ENCODE measurements around the gene TOR1B.

DNA sequence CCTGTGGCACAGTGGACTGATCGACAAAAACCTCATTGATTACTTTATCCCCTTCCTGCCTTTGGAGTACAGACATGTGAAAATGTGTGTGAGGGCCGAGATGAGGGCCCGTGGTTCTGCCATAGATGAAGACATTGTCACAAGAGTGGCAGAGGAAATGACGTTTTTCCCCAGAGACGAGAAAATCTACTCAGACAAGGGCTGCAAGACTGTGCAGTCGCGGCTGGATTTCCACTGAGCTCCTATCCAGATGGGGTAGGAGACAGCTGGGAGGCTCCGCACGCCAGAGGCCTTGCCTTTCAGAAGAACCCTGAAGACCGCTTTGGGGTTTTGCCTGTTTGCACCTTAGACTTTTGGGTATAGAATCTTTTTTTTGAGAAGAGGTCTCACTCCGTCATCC is 6.4 kb downstream of the TOR1B start:
- TF ChIP-seq POLR2A (IDR thresholded peaks at IDR 0.05) (no peak), EP300 (IDR thresholded peaks at IDR 0.05) (no peak)
- TF ChIP-seq, protein P1, sequence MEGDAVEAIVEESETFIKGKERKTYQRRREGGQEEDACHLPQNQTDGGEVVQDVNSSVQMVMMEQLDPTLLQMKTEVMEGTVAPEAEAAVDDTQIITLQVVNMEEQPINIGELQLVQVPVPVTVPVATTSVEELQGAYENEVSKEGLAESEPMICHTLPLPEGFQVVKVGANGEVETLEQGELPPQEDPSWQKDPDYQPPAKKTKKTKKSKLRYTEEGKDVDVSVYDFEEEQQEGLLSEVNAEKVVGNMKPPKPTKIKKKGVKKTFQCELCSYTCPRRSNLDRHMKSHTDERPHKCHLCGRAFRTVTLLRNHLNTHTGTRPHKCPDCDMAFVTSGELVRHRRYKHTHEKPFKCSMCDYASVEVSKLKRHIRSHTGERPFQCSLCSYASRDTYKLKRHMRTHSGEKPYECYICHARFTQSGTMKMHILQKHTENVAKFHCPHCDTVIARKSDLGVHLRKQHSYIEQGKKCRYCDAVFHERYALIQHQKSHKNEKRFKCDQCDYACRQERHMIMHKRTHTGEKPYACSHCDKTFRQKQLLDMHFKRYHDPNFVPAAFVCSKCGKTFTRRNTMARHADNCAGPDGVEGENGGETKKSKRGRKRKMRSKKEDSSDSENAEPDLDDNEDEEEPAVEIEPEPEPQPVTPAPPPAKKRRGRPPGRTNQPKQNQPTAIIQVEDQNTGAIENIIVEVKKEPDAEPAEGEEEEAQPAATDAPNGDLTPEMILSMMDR (IDR thresholded peaks at IDR 0.05): no peak

Data from gastroesophageal sphincter (tissue), 3 donors.